Ishikawa (cell line): ENCODE data around the gene AP4B1.

Experiments
- EP300 ChIP-seq: IDR thresholded peaks from 2 replicates; pipeline ENCODE4 v1.6.1; 2012; ENCODE audit warnings: borderline replicate concordance
- TAF1 ChIP-seq: IDR thresholded peaks from 2 replicates; pipeline ENCODE4 v1.6.1; 2012; ENCODE audit warnings: low read depth, mild to moderate bottlenecking
- YY1 ChIP-seq: IDR thresholded peaks from 2 replicates; pipeline ENCODE4 v1.6.1; 2012; ENCODE audit warnings: low read depth
- TF ChIP-seq, protein P1 (sequence below): IDR thresholded peaks from 2 replicates; pipeline ENCODE4 v1.6.1; 2012; ENCODE audit warnings: low read depth, mild to moderate bottlenecking

DNA sequence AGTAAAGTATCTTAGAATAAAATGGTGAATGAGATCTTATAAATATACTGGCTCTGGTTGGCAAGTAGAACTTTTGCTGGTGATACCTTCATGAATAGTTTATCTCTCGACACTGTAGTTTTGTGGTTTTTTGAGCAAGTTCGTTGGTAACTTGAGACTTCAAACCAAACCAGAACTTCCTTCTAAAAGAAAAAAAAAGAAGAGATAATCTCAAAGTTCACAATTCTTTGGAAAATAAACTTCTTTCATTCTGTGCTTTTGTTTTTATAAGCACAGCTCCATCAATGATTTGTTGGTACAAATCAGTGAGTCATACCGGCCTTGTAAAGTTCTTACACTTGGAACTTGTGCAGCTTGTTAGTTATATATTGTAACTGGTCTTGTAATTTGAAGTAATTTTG is 26.9 kb upstream of the AP4B1 start:
- TF ChIP-seq, protein P1, sequence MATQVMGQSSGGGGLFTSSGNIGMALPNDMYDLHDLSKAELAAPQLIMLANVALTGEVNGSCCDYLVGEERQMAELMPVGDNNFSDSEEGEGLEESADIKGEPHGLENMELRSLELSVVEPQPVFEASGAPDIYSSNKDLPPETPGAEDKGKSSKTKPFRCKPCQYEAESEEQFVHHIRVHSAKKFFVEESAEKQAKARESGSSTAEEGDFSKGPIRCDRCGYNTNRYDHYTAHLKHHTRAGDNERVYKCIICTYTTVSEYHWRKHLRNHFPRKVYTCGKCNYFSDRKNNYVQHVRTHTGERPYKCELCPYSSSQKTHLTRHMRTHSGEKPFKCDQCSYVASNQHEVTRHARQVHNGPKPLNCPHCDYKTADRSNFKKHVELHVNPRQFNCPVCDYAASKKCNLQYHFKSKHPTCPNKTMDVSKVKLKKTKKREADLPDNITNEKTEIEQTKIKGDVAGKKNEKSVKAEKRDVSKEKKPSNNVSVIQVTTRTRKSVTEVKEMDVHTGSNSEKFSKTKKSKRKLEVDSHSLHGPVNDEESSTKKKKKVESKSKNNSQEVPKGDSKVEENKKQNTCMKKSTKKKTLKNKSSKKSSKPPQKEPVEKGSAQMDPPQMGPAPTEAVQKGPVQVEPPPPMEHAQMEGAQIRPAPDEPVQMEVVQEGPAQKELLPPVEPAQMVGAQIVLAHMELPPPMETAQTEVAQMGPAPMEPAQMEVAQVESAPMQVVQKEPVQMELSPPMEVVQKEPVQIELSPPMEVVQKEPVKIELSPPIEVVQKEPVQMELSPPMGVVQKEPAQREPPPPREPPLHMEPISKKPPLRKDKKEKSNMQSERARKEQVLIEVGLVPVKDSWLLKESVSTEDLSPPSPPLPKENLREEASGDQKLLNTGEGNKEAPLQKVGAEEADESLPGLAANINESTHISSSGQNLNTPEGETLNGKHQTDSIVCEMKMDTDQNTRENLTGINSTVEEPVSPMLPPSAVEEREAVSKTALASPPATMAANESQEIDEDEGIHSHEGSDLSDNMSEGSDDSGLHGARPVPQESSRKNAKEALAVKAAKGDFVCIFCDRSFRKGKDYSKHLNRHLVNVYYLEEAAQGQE, result no peak
- TF ChIP-seq EP300 (no peak), YY1 (no peak), TAF1 (no peak)
